Ishikawa (cell line): ENCODE data around the gene KIF17.

ENCODE experiments used
- CEBPB ChIP-seq: IDR thresholded peaks from 2 replicates; pipeline ENCODE4 v1.6.1; 2012
- CREB1 ChIP-seq: IDR thresholded peaks from 2 replicates; pipeline ENCODE4 v1.6.1; 2012; ENCODE audit warnings: low read depth
- EGR1 ChIP-seq: IDR thresholded peaks from 2 replicates; pipeline ENCODE4 v1.6.1; 2012
- EP300 ChIP-seq: IDR thresholded peaks from 2 replicates; pipeline ENCODE4 v1.6.1; 2012; ENCODE audit warnings: borderline replicate concordance
- RAD21 ChIP-seq: IDR thresholded peaks from 2 replicates; pipeline ENCODE4 v1.6.1; 2012; ENCODE audit warnings: low read depth
- TAF1 ChIP-seq: IDR thresholded peaks from 2 replicates; pipeline ENCODE4 v1.6.1; 2012; ENCODE audit warnings: low read depth, mild to moderate bottlenecking
- TCF12 ChIP-seq: IDR thresholded peaks from 2 replicates; pipeline ENCODE4 v1.6.1; 2012; ENCODE audit warnings: low read depth
- USF1 ChIP-seq: IDR thresholded peaks from 2 replicates; pipeline ENCODE4 v1.6.1; 2012
- YY1 ChIP-seq: IDR thresholded peaks from 2 replicates; pipeline ENCODE4 v1.6.1; 2012; ENCODE audit warnings: low read depth
- TF ChIP-seq, protein P1 (sequence below): IDR thresholded peaks from 2 replicates; pipeline ENCODE4 v1.6.1; 2012

- TF ChIP-seq, protein P1, sequence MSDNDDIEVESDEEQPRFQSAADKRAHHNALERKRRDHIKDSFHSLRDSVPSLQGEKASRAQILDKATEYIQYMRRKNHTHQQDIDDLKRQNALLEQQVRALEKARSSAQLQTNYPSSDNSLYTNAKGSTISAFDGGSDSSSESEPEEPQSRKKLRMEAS = no peak
- TF ChIP-seq RAD21 (no peak), EGR1 (no peak), CEBPB (no peak), TCF12 (no peak), CREB1 (no peak), EP300 (no peak), TAF1 (no peak), YY1 (no peak), USF1 (no peak)
Measured at GRCh38 chr1:20683614-20684013, 34.2 kb downstream of the KIF17 start.
